ENCODE results near the gene DDX23. TPM values are rescaled to one million over a fixed set of nuclear protein-coding genes. Genes with fewer than 3 reads are reported as not detected.

The DDX23 gene
- total RNA-seq, 1 experiment from 2014 or later, result 151 TPM

- Histone ChIP-seq H3K9me3 (no peaks in the 10 kb centered on the region), H3K27me3 (replicated peaks; ENCODE audit: control insufficient read depth, insufficient read depth, low read length) (no peaks in the 10 kb centered on the region), H3K4me3 (ENCODE audit: low read depth, low read length) (peak overlapping the region; percentile 91), H3K36me3 (ENCODE audit: control insufficient read depth, insufficient read depth, low read length) (no peaks in the 10 kb centered on the region), H3K4me1 (peaks cover 21% of the 10 kb centered on the region)
- TF ChIP-seq CTCF (IDR thresholded peaks at IDR 0.05; ENCODE audit: insufficient read depth in 1 of 2, low read depth in 1 of 2, low read length in 1 of 2, severe bottlenecking in 1 of 2, unreplicated experiment in 1 of 2), result no peak
- Mint-ChIP-seq H3K36me3 (ENCODE audit: insufficient read depth, unreplicated experiment) (peaks cover 1% of the 10 kb centered on the region), H3K4me1 (ENCODE audit: low read depth, unreplicated experiment) (peaks cover 18% of the 10 kb centered on the region), H3K27me3 (ENCODE audit: insufficient read depth, unreplicated experiment) (no peaks in the 10 kb centered on the region), H3K27ac (ENCODE audit: unreplicated experiment) (peak overlapping the region; percentile 27), H3K9me3 (ENCODE audit: unreplicated experiment) (no peaks in the 10 kb centered on the region), H3K4me3 (ENCODE audit: unreplicated experiment) (peak overlapping the region; percentile 97)
- ChIA-PET CTCF (interaction anchor here (0.5 to 2.1 kb wide), 6 partner anchors 8 to 70 kb away, joined by 3 to 18 read pairs (median 6); partner anchors contain the start of gene ADCY6), POLR2A (interaction anchor here (1.8 kb wide), 1 partner anchor 25 kb away, joined by 11 read pairs; the partner anchor contains the start of gene ADCY6)
- no TSS peak for BruUV-seq (replicated peaks)
- no peak for DNase-seq
- intact Hi-C loops (cut with micrococcal nuclease; ENCODE audit: unreplicated experiment), result loop anchor here (1.0 to 2.0 kb wide), 2 partner anchors 24 to 39 kb away; partner anchors contain the start of genes ADCY6 and DDX23
These were observed 38.3 kb downstream of the DDX23 start for GRCh38 chr12:48813465-48814261.

- POLR2A ChIA-PET, result no interaction called here
- no peak overlapping the region for H3K27ac Mint-ChIP-seq (ENCODE audit: unreplicated experiment)
These were observed 39.6 kb downstream of the DDX23 start for GRCh38 chr12:48812389-48812788.

More at GRCh38 chr12:48812389-48812788, 39.6 kb downstream of the DDX23 start:
- intact Hi-C loops (cut with micrococcal nuclease; ENCODE audit: unreplicated experiment), result no loop called here
- Mint-ChIP-seq H3K36me3 (ENCODE audit: insufficient read depth, unreplicated experiment) (no peaks in the 10 kb centered on the region), H3K27me3 (ENCODE audit: insufficient read depth, unreplicated experiment) (no peaks in the 10 kb centered on the region), H3K4me1 (ENCODE audit: low read depth, unreplicated experiment) (peaks cover 18% of the 10 kb centered on the region), H3K9me3 (ENCODE audit: unreplicated experiment) (no peaks in the 10 kb centered on the region), H3K4me3 (ENCODE audit: unreplicated experiment) (no peak overlapping the region)
- H3K36me3 ChIP-seq (ENCODE audit: control insufficient read depth, insufficient read depth, low read length), result no peaks in the 10 kb centered on the region
- H3K4me1 ChIP-seq, result peaks cover 15% of the 10 kb centered on the region
- no peak for TF ChIP-seq CTCF (IDR thresholded peaks at IDR 0.05; ENCODE audit: insufficient read depth in 1 of 2, low read depth in 1 of 2, low read length in 1 of 2, severe bottlenecking in 1 of 2, unreplicated experiment in 1 of 2)
- DNase-seq, result no peak
- no TSS peak for BruUV-seq (replicated peaks)
- H3K27me3 ChIP-seq (replicated peaks; ENCODE audit: control insufficient read depth, insufficient read depth, low read length), result no peaks in the 10 kb centered on the region
- CTCF ChIA-PET, result interaction anchor here (1.4 kb wide), 1 partner anchor 59 kb away, joined by 5 read pairs; no protein-coding TSS in a partner anchor
- no peak overlapping the region for H3K4me3 ChIP-seq (ENCODE audit: low read depth, low read length)
- H3K9me3 ChIP-seq, result no peaks in the 10 kb centered on the region
